Cardiac fibroblast (primary cell): ENCODE measurements around the gene MYO15A.

Source experiments
- DNase-seq, 2 donors: peaks; one replicate each; pipeline versions ENCODE4 v3.0.0 to v3.0.0-alpha.2; 2010; ENCODE audit warnings: low read depth in 2 of 2
- H3K4me3 ChIP-seq, 2 donors: replicated peaks in 1 of 2; 1 replicate in 1 of 2; 2 replicates in 1 of 2; pipeline ENCODE4 v1.5.1; 2011; ENCODE audit warnings: low read depth in 2 of 2, low read length in 2 of 2, mild to moderate bottlenecking in 2 of 2, moderate library complexity in 1 of 2
- CTCF ChIP-seq: IDR thresholded peaks from one replicate; pipeline ENCODE4 v1.5.1; 2011; ENCODE audit warnings: low read depth, mild to moderate bottlenecking, low read length, inconsistent platforms

MYO15A gene

DNA sequence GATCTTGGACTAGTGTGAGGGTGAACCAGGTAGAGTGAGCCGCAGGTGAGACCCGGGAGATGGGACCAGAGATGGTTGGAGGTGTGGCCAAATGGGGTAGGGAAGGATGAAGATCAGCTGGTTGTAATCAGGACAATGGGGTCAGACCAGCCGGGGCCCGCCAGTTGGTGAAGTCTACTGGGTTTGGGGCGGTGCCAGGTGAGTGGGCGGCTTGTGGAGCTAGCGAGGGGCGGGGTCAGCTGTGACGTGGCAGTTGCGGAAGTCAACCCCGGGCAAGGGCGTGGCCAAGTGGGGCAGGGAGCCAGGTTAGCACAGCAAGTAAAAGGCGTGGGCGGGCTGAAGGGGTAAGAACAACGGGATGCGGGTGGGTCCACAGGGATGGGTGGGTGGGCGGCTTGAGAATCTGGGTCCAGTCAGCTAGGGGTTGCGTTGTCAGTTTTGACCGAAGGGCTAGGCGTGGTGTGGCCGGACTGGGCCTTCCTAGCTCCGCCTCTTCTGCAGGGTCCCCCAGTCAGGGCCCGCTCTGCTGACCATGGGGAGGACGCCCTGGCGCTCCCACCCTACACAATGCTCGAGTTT, 49.6 kb downstream of the MYO15A start:
- H3K4me3 ChIP-seq = peak overlapping the region; percentile 37 to 49
- peak; percentile 86 to 96 for DNase-seq
- TF ChIP-seq CTCF = no peak

- TF ChIP-seq CTCF = no peak
- no peak overlapping the region for H3K4me3 ChIP-seq
- peak in 1 of 2 donors; percentile 25 for DNase-seq
These were observed 51.1 kb downstream of the MYO15A start for GRCh38 chr17:18159551-18160120.

DNA sequence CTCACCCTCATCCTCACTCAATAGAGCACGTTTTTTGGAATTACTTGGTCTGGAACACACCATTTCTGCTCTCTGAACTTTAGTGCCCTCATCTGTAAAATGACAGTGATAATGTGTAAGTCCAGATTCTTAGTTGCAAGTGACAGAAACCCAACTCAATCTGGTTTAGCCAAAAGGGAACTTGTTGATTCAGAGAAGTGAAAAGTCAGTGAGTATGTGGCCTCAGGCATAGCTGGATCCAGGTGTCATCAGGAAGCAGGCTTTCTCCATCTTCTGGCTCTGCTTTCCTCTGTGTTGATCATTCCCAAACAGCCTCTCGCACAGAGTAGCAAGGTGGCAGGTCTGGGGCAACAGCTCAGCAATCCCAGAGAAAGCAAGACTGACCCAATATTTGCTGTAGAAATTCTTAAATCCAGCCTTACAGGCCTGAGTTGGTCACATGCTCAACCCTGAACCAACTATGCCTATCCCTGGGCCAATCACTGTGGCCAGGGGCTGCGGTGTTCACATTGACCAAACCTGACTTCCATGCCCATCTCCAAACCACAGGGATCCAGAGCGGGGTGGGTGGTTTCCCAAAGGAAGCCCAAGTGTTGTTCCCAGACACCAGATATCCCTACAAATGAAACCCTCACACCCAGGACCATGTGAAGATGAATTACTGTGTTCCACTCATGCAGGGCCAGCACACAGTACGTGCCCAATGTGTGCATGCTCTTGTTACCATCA, 51.7 kb downstream of the MYO15A start:
- no peak for TF ChIP-seq CTCF
- no peak for DNase-seq

GRCh38 chr17:18161207-18162145, 52.9 kb downstream of the MYO15A start:
- no peak overlapping the region for H3K4me3 ChIP-seq
- TF ChIP-seq CTCF = no peak
- DNase-seq = no peak

More for the DNA sequence above, 51.7 kb downstream of the MYO15A start:
- no peak overlapping the region for H3K4me3 ChIP-seq

GRCh38 chr17:18163547-18163946, 55.0 kb downstream of the MYO15A start:
- H3K4me3 ChIP-seq = no peak overlapping the region
- TF ChIP-seq CTCF = no peak
- DNase-seq = no peak

- no peak overlapping the region for H3K4me3 ChIP-seq
- DNase-seq = peak in 1 of 2 donors; percentile 25
- peak; percentile 1 for TF ChIP-seq CTCF
These were observed 58.3 kb downstream of the MYO15A start for GRCh38 chr17:18166894-18167293.
